Measurements from ENCODE around the gene VTI1A.

GRCh38 chr10:112849546-112849945 lies 402.5 kb downstream of the VTI1A start:
- TF ChIP-seq, protein P1, sequence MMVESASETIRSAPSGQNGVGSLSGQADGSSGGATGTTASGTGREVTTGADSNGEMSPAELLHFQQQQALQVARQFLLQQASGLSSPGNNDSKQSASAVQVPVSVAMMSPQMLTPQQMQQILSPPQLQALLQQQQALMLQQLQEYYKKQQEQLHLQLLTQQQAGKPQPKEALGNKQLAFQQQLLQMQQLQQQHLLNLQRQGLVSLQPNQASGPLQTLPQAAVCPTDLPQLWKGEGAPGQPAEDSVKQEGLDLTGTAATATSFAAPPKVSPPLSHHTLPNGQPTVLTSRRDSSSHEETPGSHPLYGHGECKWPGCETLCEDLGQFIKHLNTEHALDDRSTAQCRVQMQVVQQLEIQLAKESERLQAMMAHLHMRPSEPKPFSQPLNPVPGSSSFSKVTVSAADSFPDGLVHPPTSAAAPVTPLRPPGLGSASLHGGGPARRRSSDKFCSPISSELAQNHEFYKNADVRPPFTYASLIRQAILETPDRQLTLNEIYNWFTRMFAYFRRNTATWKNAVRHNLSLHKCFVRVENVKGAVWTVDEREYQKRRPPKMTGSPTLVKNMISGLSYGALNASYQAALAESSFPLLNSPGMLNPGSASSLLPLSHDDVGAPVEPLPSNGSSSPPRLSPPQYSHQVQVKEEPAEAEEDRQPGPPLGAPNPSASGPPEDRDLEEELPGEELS (CRISPR knock-in tag; IDR thresholded peaks at IDR 0.05; ENCODE audit: borderline replicate concordance): no peak
- TF ChIP-seq ZBTB1 (CRISPR knock-in tag; IDR thresholded peaks at IDR 0.05; ENCODE audit: borderline replicate concordance, low read depth) (no peak), CEBPB (tag; IDR thresholded peaks at IDR 0.05) (no peak), CGGBP1 (CRISPR knock-in tag; IDR thresholded peaks at IDR 0.05) (no peak), YBX1 (IDR thresholded peaks at IDR 0.05) (no peak), EP300 (IDR thresholded peaks at IDR 0.05; ENCODE audit: low read length) (no peak), ZBED1 (IDR thresholded peaks at IDR 0.05) (no peak), NR4A1 (CRISPR knock-in tag; IDR thresholded peaks at IDR 0.05) (no peak), NR4A1 (tag; IDR thresholded peaks at IDR 0.05) (no peak), ATF2 (CRISPR knock-in tag; IDR thresholded peaks at IDR 0.05) (no peak), ETS1 (conservative IDR thresholded peaks at IDR 0.05; ENCODE audit: control insufficient read depth, low read depth, low read length) (no peak), POLR2A (conservative IDR thresholded peaks at IDR 0.05) (no peak), MXI1 (IDR thresholded peaks at IDR 0.05; ENCODE audit: low read depth, low read length) (no peak), JUN (IDR thresholded peaks at IDR 0.05; ENCODE audit: borderline replicate concordance, low read depth, low read length) (no peak), JUN (CRISPR knock-in tag; IDR thresholded peaks at IDR 0.05; ENCODE audit: borderline replicate concordance) (no peak)
- TF ChIP-seq, protein P2, sequence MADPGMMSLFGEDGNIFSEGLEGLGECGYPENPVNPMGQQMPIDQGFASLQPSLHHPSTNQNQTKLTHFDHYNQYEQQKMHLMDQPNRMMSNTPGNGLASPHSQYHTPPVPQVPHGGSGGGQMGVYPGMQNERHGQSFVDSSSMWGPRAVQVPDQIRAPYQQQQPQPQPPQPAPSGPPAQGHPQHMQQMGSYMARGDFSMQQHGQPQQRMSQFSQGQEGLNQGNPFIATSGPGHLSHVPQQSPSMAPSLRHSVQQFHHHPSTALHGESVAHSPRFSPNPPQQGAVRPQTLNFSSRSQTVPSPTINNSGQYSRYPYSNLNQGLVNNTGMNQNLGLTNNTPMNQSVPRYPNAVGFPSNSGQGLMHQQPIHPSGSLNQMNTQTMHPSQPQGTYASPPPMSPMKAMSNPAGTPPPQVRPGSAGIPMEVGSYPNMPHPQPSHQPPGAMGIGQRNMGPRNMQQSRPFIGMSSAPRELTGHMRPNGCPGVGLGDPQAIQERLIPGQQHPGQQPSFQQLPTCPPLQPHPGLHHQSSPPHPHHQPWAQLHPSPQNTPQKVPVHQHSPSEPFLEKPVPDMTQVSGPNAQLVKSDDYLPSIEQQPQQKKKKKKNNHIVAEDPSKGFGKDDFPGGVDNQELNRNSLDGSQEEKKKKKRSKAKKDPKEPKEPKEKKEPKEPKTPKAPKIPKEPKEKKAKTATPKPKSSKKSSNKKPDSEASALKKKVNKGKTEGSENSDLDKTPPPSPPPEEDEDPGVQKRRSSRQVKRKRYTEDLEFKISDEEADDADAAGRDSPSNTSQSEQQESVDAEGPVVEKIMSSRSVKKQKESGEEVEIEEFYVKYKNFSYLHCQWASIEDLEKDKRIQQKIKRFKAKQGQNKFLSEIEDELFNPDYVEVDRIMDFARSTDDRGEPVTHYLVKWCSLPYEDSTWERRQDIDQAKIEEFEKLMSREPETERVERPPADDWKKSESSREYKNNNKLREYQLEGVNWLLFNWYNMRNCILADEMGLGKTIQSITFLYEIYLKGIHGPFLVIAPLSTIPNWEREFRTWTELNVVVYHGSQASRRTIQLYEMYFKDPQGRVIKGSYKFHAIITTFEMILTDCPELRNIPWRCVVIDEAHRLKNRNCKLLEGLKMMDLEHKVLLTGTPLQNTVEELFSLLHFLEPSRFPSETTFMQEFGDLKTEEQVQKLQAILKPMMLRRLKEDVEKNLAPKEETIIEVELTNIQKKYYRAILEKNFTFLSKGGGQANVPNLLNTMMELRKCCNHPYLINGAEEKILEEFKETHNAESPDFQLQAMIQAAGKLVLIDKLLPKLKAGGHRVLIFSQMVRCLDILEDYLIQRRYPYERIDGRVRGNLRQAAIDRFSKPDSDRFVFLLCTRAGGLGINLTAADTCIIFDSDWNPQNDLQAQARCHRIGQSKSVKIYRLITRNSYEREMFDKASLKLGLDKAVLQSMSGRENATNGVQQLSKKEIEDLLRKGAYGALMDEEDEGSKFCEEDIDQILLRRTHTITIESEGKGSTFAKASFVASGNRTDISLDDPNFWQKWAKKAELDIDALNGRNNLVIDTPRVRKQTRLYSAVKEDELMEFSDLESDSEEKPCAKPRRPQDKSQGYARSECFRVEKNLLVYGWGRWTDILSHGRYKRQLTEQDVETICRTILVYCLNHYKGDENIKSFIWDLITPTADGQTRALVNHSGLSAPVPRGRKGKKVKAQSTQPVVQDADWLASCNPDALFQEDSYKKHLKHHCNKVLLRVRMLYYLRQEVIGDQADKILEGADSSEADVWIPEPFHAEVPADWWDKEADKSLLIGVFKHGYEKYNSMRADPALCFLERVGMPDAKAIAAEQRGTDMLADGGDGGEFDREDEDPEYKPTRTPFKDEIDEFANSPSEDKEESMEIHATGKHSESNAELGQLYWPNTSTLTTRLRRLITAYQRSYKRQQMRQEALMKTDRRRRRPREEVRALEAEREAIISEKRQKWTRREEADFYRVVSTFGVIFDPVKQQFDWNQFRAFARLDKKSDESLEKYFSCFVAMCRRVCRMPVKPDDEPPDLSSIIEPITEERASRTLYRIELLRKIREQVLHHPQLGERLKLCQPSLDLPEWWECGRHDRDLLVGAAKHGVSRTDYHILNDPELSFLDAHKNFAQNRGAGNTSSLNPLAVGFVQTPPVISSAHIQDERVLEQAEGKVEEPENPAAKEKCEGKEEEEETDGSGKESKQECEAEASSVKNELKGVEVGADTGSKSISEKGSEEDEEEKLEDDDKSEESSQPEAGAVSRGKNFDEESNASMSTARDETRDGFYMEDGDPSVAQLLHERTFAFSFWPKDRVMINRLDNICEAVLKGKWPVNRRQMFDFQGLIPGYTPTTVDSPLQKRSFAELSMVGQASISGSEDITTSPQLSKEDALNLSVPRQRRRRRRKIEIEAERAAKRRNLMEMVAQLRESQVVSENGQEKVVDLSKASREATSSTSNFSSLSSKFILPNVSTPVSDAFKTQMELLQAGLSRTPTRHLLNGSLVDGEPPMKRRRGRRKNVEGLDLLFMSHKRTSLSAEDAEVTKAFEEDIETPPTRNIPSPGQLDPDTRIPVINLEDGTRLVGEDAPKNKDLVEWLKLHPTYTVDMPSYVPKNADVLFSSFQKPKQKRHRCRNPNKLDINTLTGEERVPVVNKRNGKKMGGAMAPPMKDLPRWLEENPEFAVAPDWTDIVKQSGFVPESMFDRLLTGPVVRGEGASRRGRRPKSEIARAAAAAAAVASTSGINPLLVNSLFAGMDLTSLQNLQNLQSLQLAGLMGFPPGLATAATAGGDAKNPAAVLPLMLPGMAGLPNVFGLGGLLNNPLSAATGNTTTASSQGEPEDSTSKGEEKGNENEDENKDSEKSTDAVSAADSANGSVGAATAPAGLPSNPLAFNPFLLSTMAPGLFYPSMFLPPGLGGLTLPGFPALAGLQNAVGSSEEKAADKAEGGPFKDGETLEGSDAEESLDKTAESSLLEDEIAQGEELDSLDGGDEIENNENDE (IDR thresholded peaks at IDR 0.05; ENCODE audit: low read depth, low read length): no peak

Measured in K562 (cell line).